Colonic mucosa (tissue), 4 donors: ENCODE data around the gene ARHGAP8. TPM values are rescaled to one million over a fixed set of nuclear protein-coding genes. Genes with fewer than 3 reads are reported as not detected.

Source experiments
- DNase-seq: peaks from one replicate; pipeline ENCODE4 v3.0.0-alpha.2; 2020
- H3K27ac ChIP-seq: fragments of 200-600 bp; one replicate; pipeline ENCODE4 v1.8.0; 2021
- H3K27me3 ChIP-seq: fragments of 200-600 bp; one replicate; pipeline ENCODE4 v1.8.0; 2021
- H3K36me3 ChIP-seq: fragments of 200-600 bp; one replicate; pipeline ENCODE4 v1.8.0; 2021
- H3K4me1 ChIP-seq: fragments of 200-600 bp; one replicate; pipeline ENCODE4 v1.8.0; 2021; ENCODE audit warnings: mild to moderate bottlenecking
- H3K4me3 ChIP-seq: fragments of 200-600 bp; one replicate; pipeline ENCODE4 v1.8.0; 2021
- H3K9ac ChIP-seq, 2 donors: one replicate each; pipeline ENCODE4 v1.7.0; 2013; ENCODE audit warnings: control low read depth in 2 of 2, low read depth in 2 of 2, low read length in 2 of 2
- H3K9me3 ChIP-seq: fragments of 200-600 bp; one replicate; pipeline ENCODE4 v1.8.0; 2021
- intact Hi-C: fragments of 100-400 bp; cut with DNase I; formaldehyde crosslinking; loops from one replicate; pipeline ENCODE4 v1.14.1; 2022
- total RNA-seq, 2 donors: library from RNA; stranded (reverse); fragmentation: NEBNext Ultra II Directional in 1 of 2; extraction: Animal tissue kit (Norgen Biotek cat#: 25700) in 1 of 2; gene quantifications; one replicate each; pipeline ENCODE4 v1.2.1, GENCODE V29; 2021
- TF ChIP-seq, protein P1 (sequence below): fragments of 200-600 bp; IDR thresholded peaks from one replicate; pipeline ENCODE4 v1.8.0; 2022; ENCODE audit warnings: antibody characterized with exemption, mild to moderate bottlenecking
- donor health status: healthy.
- donor health status: DM: no; HTN: no; CAD: no.
- donor health status: DM: no; HTN: no; CAD: no.

ARHGAP8 gene
- total RNA-seq, 2 donors from 2014 or later = 38.4 to 69.9 TPM

DNA sequence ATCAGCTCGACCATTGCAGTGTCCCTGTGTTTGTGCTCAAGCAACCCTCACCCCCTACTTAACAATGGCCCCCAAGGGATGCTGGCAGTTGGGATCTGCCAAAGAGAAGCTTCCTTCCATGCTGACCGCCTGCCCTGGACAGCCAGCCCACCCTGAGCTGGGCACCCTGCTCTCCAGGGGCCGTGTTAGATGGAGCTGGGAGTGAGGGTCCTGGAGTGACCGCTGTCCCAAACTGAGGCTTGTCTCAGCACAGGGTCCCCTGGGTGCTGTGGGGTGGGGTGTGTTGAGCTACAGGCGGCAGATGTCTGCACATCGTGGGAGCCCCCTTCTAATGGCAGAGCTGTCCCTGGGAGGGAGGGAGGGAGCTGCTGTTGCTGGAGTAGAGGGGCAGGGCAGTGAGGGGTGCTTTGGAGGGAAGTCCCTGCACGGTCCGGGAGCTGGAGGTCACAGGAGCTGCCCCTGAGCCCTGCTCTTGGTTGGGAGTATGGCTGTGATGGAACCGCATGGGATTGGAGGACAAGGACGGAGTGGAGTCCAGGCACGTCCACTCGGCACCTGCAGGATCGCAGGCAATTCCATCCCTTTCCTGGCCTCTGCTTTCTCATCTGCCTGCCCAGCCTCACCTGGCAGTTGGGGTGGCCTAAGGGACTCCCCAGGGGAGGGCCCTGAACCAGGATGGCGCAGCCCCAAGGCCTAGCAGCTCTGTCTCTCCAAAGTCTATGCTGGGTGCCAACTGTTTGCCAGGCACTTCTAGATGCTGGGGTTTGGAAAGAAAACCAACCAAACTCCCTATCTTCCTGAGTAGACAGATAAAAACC lies 126.3 kb downstream of the ARHGAP8 start:
- Histone ChIP-seq H3K4me3 (no peak overlapping the region), H3K9me3 (no peaks in the 10 kb centered on the region), H3K9ac (no peak overlapping the region), H3K27me3 (no peaks in the 10 kb centered on the region), H3K4me1 (no peaks in the 10 kb centered on the region), H3K36me3 (no peaks in the 10 kb centered on the region), H3K27ac (no peak overlapping the region)
- no peak for DNase-seq
- intact Hi-C loops = no loop called here
- TF ChIP-seq, protein P1, sequence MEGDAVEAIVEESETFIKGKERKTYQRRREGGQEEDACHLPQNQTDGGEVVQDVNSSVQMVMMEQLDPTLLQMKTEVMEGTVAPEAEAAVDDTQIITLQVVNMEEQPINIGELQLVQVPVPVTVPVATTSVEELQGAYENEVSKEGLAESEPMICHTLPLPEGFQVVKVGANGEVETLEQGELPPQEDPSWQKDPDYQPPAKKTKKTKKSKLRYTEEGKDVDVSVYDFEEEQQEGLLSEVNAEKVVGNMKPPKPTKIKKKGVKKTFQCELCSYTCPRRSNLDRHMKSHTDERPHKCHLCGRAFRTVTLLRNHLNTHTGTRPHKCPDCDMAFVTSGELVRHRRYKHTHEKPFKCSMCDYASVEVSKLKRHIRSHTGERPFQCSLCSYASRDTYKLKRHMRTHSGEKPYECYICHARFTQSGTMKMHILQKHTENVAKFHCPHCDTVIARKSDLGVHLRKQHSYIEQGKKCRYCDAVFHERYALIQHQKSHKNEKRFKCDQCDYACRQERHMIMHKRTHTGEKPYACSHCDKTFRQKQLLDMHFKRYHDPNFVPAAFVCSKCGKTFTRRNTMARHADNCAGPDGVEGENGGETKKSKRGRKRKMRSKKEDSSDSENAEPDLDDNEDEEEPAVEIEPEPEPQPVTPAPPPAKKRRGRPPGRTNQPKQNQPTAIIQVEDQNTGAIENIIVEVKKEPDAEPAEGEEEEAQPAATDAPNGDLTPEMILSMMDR = no peak

GRCh38 chr22:44879301-44879680 lies 126.9 kb downstream of the ARHGAP8 start:
- H3K27me3 ChIP-seq = no peaks in the 10 kb centered on the region
- H3K4me3 ChIP-seq = no peak overlapping the region
- no peak overlapping the region for H3K9ac ChIP-seq
- no peak for DNase-seq
- H3K9me3 ChIP-seq = no peaks in the 10 kb centered on the region
- TF ChIP-seq, protein P1 = no peak
- intact Hi-C loops = no loop called here
- no peaks in the 10 kb centered on the region for H3K4me1 ChIP-seq
- no peak overlapping the region for H3K27ac ChIP-seq
- no peaks in the 10 kb centered on the region for H3K36me3 ChIP-seq

- Histone ChIP-seq H3K36me3 (no peaks in the 10 kb centered on the region), H3K27ac (no peak overlapping the region)
- no peak for DNase-seq
Measured at GRCh38 chr22:44880610-44881290, 128.4 kb downstream of the ARHGAP8 start.

GRCh38 chr22:44881624-44882023 lies 129.2 kb downstream of the ARHGAP8 start:
- TF ChIP-seq, protein P1 = no peak
- no peaks in the 10 kb centered on the region for H3K4me1 ChIP-seq
- no peak for DNase-seq
- no peak overlapping the region for H3K4me3 ChIP-seq
- H3K9ac ChIP-seq = no peak overlapping the region
- intact Hi-C loops = no loop called here
- no peaks in the 10 kb centered on the region for H3K9me3 ChIP-seq
- no peak overlapping the region for H3K27ac ChIP-seq
- H3K27me3 ChIP-seq = no peaks in the 10 kb centered on the region
- no peaks in the 10 kb centered on the region for H3K36me3 ChIP-seq

More at GRCh38 chr22:44880610-44881290, 128.4 kb downstream of the ARHGAP8 start:
- Histone ChIP-seq H3K4me1 (no peaks in the 10 kb centered on the region), H3K9ac (no peak overlapping the region), H3K4me3 (no peak overlapping the region), H3K9me3 (no peaks in the 10 kb centered on the region), H3K27me3 (no peaks in the 10 kb centered on the region)
- intact Hi-C loops = no loop called here
- TF ChIP-seq, protein P1 = no peak

DNA sequence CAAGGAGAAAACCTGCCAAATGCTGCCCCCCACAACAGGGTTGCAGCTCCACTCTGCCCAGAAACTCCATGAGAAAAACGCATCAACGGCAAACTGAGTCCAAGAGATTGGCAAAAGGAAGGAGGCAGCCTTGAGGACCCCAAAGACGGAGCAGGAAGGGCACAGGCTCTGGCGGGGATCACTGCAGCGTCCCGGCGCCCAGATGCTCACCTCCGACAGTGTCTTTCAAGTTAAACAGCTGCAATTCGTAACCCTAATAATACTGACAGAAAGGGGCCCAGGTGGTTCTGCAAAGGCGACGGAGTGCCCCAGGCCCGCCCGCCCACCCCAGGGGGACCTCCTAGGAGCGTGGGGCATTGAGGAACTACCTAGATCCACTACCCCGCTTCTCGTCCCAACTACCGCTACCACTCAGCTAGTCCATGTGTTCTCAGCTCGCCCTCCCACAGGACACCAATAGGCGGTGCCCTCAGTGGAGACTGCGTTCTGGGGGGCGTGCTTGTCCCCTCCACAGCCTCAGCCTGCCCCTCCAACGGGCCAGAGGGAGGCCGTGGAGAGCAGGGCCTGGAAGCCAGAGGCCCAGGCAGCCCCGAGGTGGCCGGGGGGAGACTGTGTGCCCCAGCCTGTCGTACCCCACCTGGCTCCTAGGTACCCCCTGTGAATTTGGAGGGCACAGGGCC lies 130.0 kb downstream of the ARHGAP8 start:
- no peaks in the 10 kb centered on the region for H3K36me3 ChIP-seq
- H3K9ac ChIP-seq = no peak overlapping the region
- no peak overlapping the region for H3K4me3 ChIP-seq
- intact Hi-C loops = no loop called here
- TF ChIP-seq, protein P1 = no peak
- no peaks in the 10 kb centered on the region for H3K9me3 ChIP-seq
- no peaks in the 10 kb centered on the region for H3K27me3 ChIP-seq
- no peaks in the 10 kb centered on the region for H3K4me1 ChIP-seq
- H3K27ac ChIP-seq = no peak overlapping the region
- DNase-seq = no peak
